CD4-positive, alpha-beta T cell treated with Interferon alpha-2 for 1 hour (primary cell): ENCODE measurements around the gene SCUBE3.

ENCODE experiments used
- DNase-seq, 2 donors: peaks; one replicate each; pipeline ENCODE4 v3.0.0-alpha.2; 2020 to 2022

SCUBE3 gene

GRCh38 chr6:35213824-35214756, at the start of gene SCUBE3:
Gene SCUBE3, plus strand, starts transcription at chr6:35213956. Its CDS starts 463 bp downstream, at chr6:35214419.
- DNase-seq = peak in 1 of 2 donors; percentile 6

GRCh38 chr6:35164277-35164676, 49.5 kb upstream of the SCUBE3 start:
- no peak for DNase-seq

- DNase-seq = no peak
These were observed 48.9 kb upstream of the SCUBE3 start for GRCh38 chr6:35164868-35165267.

- no peak for DNase-seq
These were observed 48.1 kb upstream of the SCUBE3 start for GRCh38 chr6:35165630-35166071.

DNA sequence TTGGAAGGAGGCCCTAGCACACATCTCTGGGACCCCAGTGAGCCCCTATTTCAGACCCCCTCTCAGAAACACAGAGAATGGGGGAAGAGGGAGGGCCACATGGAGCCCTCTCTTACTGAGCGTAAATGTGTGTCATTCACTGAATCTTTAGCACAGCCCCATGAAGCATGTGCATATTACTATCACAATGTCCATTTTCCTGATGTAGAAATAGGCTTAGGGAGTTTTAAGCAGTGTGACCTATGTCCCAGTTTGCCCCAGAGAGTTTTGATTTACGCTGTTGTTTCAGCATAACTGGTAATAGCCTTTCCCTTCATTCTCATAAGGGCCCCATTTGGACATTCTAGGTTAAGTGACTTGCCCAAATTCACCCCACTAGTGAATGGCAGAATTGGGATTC, 47.6 kb upstream of the SCUBE3 start:
- DNase-seq = no peak

- DNase-seq = no peak
These were observed 47.2 kb upstream of the SCUBE3 start for GRCh38 chr6:35166520-35166919.

DNA sequence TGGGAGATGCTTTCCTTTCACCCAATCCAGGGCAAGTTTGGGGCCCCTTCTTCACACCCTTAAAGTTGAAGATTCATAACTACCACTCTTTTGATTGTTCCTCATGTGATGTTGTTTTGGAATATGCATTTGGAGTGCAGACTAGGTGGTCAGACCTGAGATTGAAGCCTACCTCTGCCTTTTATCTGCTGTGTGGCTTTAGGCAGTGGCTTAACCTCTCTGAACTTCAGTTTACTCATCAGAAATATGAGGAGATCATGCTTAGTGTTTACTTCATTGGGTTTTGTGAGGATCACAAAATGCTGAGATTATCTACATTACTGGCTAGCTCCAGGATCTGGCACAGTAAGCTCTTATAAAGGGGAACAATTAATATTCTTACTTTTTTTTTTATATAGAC, 46.3 kb upstream of the SCUBE3 start:
- no peak for DNase-seq

- DNase-seq = no peak
These were observed 45.3 kb upstream of the SCUBE3 start for GRCh38 chr6:35168461-35168861.

DNA sequence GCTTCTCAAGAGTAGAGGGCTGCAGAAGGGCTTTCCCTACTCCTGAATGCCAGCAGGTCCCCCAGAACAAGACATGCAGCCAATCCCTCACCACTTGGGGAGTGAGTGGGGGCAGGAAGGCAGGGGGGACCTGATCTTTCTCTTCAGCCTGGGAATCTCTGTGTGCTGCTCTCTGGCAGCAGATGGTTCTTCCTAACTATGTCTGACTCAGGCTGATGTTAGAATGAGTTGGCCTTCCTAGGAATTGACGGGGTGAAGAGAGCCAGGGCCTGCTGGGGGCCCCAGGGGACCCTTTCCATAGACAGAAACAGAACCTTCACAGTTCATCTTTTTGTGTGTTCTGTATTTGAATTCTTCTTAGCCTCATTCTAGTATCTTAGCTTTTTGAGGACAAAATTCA, 43.6 kb upstream of the SCUBE3 start:
- DNase-seq = no peak

- no peak for DNase-seq
These were observed 42.9 kb upstream of the SCUBE3 start for GRCh38 chr6:35170891-35171290.

- DNase-seq = no peak
These were observed 40.7 kb upstream of the SCUBE3 start for GRCh38 chr6:35173044-35173426.

DNA sequence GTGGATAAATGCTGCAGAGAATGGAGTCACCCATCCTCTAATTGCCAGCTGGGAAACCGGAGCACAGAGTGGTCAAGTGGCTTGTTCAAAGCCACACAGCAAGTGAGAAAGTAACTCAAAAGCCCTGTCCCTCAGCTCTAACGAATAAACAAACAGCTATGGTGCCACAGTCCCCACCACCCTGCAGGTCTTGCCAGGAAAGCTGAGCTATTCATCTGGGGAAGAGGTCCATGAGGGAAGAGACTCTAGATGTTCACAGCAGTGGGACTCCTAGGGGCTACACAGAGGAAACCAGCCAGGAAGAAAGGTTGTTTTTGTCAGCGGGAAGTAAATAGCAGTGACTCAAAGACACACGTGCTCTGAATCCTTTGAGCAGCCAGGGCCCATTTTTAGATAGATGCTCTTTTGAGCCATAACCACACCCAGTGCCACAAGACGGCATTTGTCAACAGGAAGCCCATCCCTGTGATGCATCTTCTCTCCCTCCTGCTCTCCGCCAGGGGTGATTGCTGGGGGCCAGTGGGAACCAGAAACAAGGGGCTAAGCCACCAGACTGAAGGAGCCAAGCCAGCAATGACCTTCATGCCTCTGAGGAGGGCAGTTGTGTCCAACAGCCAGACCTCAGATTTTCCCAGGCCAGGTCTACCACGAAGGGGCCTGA, 40.2 kb upstream of the SCUBE3 start:
- no peak for DNase-seq

DNA sequence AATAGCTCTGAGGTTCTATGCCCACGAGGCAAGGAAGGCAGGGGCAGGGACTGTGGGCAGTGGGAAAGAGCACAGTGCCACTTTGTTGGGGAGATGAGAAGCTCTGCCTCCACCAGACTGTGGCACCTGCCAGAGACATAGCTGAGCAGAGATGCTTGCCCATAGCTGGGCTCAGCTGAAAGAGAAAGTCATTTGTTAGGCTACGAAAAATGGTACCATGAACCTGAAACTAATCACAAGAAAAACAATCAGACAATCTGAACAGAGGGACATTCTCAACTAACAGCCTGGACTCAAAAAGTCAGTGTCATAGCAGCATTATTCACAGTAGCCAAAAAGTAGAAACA, 39.7 kb upstream of the SCUBE3 start:
- DNase-seq = no peak

DNA sequence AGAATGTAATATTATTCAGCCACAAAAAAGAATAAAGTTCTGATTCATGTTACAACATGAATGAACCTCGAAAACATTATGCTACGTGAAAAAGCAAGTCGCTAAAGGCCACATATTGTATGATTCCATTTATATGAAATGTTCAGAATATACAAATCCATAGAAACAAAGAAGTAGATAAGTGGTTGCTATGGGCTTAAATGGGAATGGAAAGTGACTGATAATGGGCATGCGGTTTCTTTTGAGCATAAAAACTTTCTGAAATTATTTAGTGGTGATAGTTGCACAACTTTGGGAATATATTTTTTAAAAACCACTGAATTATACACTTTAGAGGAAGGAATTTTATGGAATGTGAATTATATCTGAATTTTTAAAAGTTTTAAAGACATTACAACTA, 39.3 kb upstream of the SCUBE3 start:
- no peak for DNase-seq

DNA sequence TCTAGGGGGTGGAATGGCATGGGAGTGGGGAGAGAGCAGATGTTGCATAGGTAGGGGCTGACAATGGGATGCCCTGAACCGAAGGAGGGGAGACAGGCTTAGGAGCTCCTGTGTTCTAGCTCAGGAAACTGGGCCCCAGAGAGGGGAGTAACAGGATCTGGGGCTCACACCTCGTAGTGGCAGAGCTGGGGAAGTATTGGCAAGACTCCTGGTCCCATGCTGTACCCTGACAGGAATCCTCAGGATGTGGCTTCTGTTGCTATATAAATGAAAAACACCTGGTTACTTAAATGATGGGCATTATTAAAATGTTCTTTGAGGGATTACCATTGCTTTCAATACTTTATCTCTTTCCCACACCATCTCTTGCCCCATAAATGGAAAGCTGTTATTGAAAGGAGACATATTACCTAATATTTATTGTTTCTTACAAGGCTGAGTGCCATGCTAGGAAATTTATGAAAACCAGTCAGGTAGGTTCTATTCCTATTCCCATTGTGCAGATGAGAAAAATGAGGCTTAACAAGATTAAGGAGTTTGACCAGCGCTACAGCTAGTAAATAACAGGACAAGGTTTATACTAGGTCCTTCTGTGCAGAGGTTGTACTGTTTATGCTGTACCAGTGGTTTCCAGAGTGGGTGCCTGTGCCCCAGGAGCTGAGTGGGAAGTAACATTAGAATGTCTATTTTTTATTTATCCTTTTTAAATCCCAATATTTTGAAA, 37.3 kb upstream of the SCUBE3 start:
- no peak for DNase-seq

DNA sequence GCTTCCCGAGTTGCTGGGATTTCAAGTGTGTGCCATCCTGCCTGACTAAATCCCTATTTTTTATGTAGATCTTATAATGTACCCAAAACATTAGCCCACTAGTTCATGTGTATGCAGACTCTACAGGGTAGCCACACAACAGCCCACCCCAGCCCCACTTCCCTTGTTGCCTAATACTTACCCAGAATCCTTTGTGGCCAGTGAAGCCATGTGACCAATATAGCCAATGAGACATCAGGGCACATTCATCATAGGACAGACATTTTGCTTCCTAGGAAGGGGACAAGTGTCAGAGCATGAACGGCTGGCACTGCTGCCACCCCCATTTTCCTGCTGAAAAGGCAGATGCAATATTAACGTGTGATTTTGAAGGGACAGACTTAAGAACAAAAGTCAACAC, 36.6 kb upstream of the SCUBE3 start:
- no peak for DNase-seq

DNA sequence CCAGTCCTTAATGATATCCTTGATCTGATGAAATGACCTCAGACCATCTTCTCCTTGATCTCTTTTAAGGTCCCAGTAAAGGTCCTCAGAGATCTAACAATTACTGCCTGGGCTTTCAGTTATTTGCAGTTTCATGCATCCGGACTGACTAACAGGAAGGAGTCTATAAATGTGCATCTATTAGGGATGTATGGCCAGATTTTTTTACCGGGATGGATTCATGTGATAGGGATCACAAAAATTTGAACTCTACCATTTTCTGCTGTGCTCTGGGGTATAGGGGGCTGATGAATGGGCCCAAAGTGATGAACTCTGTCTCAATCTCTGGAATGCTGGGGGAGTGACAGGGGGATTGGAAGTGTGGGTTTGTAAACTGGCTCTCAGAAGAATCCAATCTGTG, 36.2 kb upstream of the SCUBE3 start:
- DNase-seq = no peak

DNA sequence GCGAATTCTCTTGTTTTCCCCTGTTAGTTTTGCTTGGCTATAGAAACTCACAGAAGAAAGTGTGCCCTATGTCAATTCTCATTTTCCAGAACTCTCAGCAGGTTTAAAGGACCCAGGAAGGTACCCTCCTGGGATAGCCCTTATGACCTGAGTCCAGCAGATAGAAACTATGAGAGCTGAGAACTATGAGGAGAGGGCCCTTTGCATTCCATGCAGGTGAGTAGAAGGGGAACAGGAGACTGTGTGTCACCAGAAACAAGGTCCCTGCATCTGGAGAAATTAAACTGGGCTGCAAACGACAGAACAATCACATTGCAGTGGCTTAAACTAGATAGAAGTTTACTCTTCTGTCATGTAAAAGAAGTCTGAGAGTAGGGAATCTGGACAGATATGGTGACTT, 35.7 kb upstream of the SCUBE3 start:
- no peak for DNase-seq

- DNase-seq = no peak
These were observed 34.6 kb upstream of the SCUBE3 start for GRCh38 chr6:35178932-35179832.

GRCh38 chr6:35179901-35180535, 33.7 kb upstream of the SCUBE3 start:
- no peak for DNase-seq

- no peak for DNase-seq
These were observed 32.3 kb upstream of the SCUBE3 start for GRCh38 chr6:35181308-35181932.
